HG03196 (cell line): ENCODE results near the gene PDK1.
A peak's percentile ranks its signal among the peaks of the same experiment; 100 is the strongest.
"Not testable (repeated sequence)": the region's sequence is repeated elsewhere in the genome, so short reads cannot be mapped to it uniquely, and the experiment has no call there.

Experiments used
- ATAC-seq: cut with Tn5 transposase; IDR thresholded peaks from one replicate; pipeline ENCODE4 v1.9.1; 2021; ENCODE audit not compliant: unreplicated experiment

Gene PDK1

GRCh38 chr2:172551271-172551670 lies 4.6 kb upstream of the PDK1 start:
- no peak for ATAC-seq

GRCh38 chr2:172552547-172553291 lies 3.2 kb upstream of the PDK1 start:
- no peak for ATAC-seq

GRCh38 chr2:172554352-172555271 lies 1.3 kb upstream of the PDK1 start:
- ATAC-seq: no peak

- no peak for ATAC-seq
Measured at GRCh38 chr2:172555272-172555521, 693 bp upstream of the PDK1 start.

GRCh38 chr2:172556284-172557033 lies 569 bp downstream of the PDK1 start:
- ATAC-seq: peak; percentile 74

- ATAC-seq: no peak
Measured at GRCh38 chr2:172558372-172558771, 2.5 kb downstream of the PDK1 start.

- no peak for ATAC-seq
Measured at GRCh38 chr2:172560721-172561120, 4.8 kb downstream of the PDK1 start.

GRCh38 chr2:172561270-172561669 lies 5.4 kb downstream of the PDK1 start:
- ATAC-seq: no peak

GRCh38 chr2:172562298-172562697 lies 6.4 kb downstream of the PDK1 start:
- no peak for ATAC-seq

GRCh38 chr2:172564376-172564775 lies 8.5 kb downstream of the PDK1 start:
- ATAC-seq: no peak

- ATAC-seq: no peak
Measured at GRCh38 chr2:172571245-172571644, 15.4 kb downstream of the PDK1 start.

- ATAC-seq: no peak
Measured at GRCh38 chr2:172572981-172573380, 17.1 kb downstream of the PDK1 start.

- ATAC-seq: no peak
Measured at GRCh38 chr2:172574965-172575364, 19.1 kb downstream of the PDK1 start.

GRCh38 chr2:172578054-172578453 lies 22.2 kb downstream of the PDK1 start:
- no peak for ATAC-seq

- no peak for ATAC-seq
Measured at GRCh38 chr2:172578860-172579512, 23.1 kb downstream of the PDK1 start.

- no peak for ATAC-seq
Measured at GRCh38 chr2:172580544-172580943, 24.7 kb downstream of the PDK1 start.

- ATAC-seq: no peak
Measured at GRCh38 chr2:172582656-172583055, 26.8 kb downstream of the PDK1 start.

- no peak for ATAC-seq
Measured at GRCh38 chr2:172586245-172586891, 30.5 kb downstream of the PDK1 start.

- not testable (repeated sequence) for ATAC-seq
Measured at GRCh38 chr2:172587231-172587630, 31.3 kb downstream of the PDK1 start.

GRCh38 chr2:172588931-172589330 lies 33.0 kb downstream of the PDK1 start:
- ATAC-seq: no peak

- not testable (repeated sequence) for ATAC-seq
Measured at GRCh38 chr2:172591386-172591785, 35.5 kb downstream of the PDK1 start.
